Head of caudate nucleus (tissue), 42 donors: ENCODE data around the gene ZBTB7C.

ENCODE experiments used
- DNase-seq, 42 donors: peaks; one replicate each; pipeline versions ENCODE4 v3.0.0 to v3.0.0-alpha.2; 2020 to 2021; ENCODE audit warnings: mixed read lengths in 7 of 42
- intact Hi-C: fragments of 100-400 bp; cut with DNase I; formaldehyde crosslinking; loops from one replicate; pipeline ENCODE4 v1.15.0; 2022

Gene ZBTB7C

DNA sequence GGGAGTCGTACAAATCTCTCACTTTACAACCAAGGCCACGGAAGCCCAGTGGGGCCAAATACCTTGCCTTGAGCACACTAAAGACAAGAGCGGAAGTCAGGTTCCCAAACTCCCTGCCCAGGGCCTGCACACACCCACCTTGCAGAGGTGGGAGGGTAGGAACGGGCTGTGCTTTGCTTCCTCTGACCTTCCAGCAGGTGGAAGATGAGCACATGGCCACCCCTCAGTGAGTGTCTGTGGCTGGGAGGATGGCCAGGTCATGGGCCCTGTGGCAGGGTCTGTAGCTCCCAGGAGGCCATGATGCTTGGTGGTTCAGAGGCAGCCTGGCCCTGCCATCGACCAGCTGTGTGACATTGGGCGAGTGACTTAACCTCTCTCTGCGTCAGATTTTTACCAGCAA lies 218.2 kb downstream of the ZBTB7C start:
- intact Hi-C loops = no loop called here
- no peak for DNase-seq

GRCh38 chr18:48188609-48189008 lies 220.6 kb downstream of the ZBTB7C start:
- intact Hi-C loops = no loop called here
- peak in 1 of 42 donors; percentile 12 for DNase-seq

- intact Hi-C loops = no loop called here
- DNase-seq = peak in 1 of 42 donors; percentile 30
Observed at GRCh38 chr18:48186861-48187260, 222.3 kb downstream of the ZBTB7C start.

DNA sequence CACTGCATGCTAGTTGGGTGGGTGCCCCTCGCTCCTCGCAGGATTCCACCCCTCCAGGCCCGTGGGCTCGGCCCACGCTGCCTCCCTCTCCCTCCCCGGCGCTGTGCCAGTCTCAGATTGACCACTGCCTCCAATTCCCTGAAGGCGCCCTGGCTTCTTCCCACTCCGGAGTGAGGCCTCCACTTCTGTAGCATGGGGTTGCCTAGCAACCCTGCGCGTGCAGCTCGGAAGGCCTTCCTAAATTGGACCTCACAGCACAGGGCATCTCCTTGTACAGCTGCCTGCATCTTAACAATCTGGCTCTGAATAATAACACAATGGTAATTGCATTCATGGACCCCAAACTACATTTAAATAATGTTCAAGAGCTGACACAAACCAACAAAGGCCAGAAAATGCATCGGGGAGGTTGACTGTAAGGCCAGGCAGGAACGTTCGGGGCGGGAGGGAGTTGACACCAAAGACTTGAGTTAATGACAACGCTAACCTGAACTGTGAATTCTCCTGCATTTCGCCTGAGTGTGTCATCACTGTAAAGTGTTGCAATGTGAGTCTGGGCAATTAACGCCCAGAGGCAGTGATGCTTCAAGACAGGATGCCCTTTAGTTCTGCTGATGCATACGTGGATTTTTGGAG lies 222.9 kb downstream of the ZBTB7C start:
- DNase-seq = peak in 8 of 42 donors; percentile 12 to 38 (median 20)
- intact Hi-C loops = no loop called here

DNA sequence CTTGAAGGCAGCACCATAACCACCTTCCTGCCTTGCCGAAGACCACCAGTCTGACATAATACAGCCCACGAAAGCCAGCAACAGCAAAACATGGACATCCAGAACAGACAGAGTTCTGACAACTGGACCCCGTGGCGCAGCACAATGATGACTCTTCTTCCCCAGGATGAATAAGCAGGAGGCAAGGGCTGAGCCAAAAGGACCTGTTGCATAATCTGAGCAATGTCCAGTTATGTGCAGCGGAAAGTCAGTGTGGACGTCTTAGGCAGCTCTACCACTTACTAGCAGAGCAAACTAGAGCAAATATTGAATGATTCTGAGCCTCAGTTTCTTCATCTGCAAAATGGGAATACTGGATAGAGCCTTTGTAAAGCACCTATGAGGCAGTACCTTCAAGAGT lies 225.1 kb downstream of the ZBTB7C start:
- intact Hi-C loops = no loop called here

GRCh38 chr18:48183613-48184012 lies 225.6 kb downstream of the ZBTB7C start:
- DNase-seq = peak in 1 of 42 donors; percentile 24
- intact Hi-C loops = no loop called here

More for the DNA sequence above, 225.1 kb downstream of the ZBTB7C start:
- no peak for DNase-seq

DNA sequence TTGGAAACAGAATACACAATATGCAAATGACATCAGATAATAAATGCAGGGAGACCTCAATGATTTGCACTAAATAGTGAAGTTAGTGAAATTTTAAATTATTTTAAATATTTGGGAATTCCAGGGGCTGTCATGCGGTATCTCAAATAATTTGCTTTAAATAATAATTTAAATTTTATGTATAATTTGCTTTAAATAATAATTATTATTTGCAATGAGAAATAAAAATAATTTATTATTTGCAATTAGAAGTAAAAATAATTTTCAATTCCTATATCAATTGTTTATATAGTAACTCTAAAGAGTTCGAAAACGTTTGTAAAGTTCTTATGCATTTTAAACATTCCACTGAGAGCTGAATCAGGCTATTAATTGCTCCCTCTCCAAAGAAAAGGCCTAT lies 226.4 kb downstream of the ZBTB7C start:
- intact Hi-C loops = no loop called here

GRCh38 chr18:48181857-48182256 lies 227.3 kb downstream of the ZBTB7C start:
- peak in 1 of 42 donors; percentile 5 for DNase-seq
- intact Hi-C loops = no loop called here

More for the DNA sequence above, 226.4 kb downstream of the ZBTB7C start:
- no peak for DNase-seq

GRCh38 chr18:48181087-48181823 lies 227.9 kb downstream of the ZBTB7C start:
- intact Hi-C loops = no loop called here
- DNase-seq = no peak

DNA sequence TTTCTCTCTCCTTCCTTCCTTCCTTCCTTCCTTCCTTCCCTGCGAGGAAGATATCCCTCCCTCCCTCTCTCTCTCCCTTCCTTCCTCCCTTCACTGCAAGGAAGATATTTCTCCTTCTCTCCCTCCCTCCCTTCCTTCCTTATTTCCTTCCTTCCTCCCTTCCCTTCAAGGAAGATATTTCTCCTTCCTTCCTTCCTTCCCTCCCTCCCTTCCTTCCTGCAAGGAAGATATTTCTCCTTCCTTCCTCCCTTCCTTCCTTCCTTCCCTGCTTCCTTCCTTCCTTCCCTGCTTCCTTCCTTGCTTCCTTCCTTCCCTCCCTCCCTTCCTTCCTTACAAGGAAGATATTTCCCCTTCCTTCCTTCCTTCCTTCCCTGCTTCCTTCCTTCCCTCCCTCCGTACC lies 229.5 kb downstream of the ZBTB7C start:
- intact Hi-C loops = no loop called here
- DNase-seq = no peak

DNA sequence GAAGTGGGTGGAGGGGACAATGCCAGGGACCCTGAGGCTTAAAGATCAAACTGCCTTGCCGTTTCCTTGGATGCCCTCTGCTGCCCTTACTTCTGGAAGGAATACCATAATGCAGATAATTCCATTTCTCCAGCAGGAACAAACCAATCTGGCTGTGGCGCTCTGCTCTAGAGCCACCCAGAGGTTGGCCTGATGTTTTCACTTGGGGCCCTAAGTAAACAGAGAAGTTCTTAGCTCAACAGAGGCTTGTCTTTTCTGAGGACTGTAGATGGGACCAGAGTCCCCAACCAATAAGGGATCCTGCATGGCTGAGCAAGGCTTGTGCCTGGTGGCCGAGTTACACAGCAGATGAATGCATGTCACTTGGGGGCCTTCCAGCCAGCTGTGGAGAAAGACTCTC lies 230.2 kb downstream of the ZBTB7C start:
- intact Hi-C loops = no loop called here
- DNase-seq = no peak

DNA sequence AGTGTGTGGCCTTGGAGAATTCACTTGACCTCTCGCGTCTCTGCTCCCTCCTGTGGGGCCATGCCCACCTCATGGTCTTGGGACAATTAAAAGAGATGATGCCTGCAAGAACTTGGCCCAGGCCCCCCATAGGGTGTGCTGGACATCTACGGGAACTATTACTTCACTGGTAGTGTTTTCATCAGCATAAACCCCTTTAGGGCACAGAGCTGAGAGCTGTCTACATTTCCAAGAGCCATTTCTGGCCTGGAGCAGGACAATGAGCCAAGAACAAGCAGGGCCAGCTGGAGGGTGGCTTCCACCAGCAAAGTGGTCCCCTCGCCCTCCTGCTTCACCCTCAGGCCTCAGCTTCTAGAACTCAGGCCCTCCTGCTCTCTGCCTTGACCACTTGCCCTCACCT lies 232.3 kb downstream of the ZBTB7C start:
- no peak for DNase-seq
- intact Hi-C loops = no loop called here

DNA sequence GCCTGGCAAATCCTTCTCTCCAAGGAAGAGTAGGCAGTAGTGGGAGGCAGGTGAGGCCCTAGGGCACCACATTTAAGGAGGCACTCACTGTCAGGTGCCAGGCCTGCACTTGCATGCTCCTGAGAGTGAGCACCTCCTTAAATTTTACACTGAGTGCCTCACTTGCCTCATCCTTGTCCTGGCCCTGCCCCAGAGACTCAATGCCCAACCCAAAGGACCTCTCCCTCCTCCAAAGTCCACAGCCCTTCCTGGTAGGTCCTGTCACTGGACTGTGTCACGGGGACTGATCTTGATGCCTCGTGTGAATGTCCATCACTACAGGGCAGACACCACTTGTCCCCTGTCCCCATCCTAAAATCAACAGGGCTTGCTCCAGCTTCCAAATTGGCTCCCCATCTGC lies 235.6 kb downstream of the ZBTB7C start:
- intact Hi-C loops = no loop called here
- no peak for DNase-seq

GRCh38 chr18:48172226-48173006 lies 236.8 kb downstream of the ZBTB7C start:
- no peak for DNase-seq
- intact Hi-C loops = no loop called here

DNA sequence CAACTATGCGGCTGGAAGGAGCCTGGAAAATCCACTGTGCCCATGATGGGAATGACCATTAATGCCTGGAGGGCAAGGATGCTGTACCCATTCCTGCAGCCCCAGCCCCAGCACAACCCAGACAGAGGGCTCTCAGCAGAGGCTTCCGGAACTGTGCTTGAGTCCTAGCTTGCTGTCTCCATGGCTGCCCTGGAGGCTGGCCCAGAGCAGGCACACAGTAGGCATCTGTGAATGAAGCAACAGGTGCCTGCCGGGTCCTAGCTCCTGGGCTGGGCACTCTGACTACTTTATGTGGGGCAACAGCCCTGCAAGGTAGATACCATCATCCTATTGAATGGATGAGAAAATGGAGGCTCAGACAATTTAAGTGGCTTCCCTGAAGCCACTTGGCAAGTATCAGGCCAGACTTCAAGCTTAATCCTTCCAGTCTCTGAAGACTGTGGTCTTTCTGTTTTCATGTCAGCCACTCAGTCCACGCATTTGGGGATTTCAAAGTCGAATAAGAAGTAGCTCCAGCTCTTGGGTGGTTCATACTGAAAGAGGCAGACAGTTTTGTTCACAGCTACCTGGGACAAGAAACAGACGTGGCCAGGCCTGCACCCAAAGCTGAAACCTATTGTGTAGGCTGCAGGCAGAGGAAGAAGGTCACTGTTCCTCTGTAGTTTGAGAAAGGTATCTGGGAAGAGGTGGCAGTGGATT lies 237.5 kb downstream of the ZBTB7C start:
- intact Hi-C loops = no loop called here
- DNase-seq = no peak

- DNase-seq = peak in 3 of 42 donors; percentile 1 to 3 (median 2)
- intact Hi-C loops = no loop called here
Observed at GRCh38 chr18:48170651-48171050, 238.5 kb downstream of the ZBTB7C start.

GRCh38 chr18:48168861-48169260 lies 240.3 kb downstream of the ZBTB7C start:
- peak in 2 of 42 donors; percentile 0 to 20 for DNase-seq
- intact Hi-C loops = no loop called here

DNA sequence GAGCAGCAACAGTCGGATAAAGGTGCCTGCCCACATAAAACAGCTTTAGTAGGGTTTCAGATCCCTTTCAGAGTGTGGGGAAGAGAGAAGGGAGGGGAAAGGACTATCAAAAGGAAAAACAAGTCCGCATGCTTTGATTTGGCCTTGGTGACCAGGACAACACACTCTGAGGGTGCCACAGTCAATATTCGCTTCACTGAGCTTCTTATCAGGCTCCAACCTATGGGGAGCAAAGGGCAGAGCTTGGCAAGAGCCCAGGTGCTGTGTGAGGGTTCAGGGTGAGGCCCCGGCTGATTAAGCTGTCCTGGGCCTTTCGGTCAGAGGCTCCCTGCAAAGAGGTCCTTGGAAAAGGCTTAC lies 241.3 kb downstream of the ZBTB7C start:
- intact Hi-C loops = no loop called here
- DNase-seq = peak in 2 of 42 donors; percentile 2 to 22

GRCh38 chr18:48166336-48166875 lies 242.8 kb downstream of the ZBTB7C start:
- intact Hi-C loops = no loop called here
- no peak for DNase-seq
